K562 (cell line): ENCODE results near the gene VDAC1. TPM values are rescaled to one million over a fixed set of nuclear protein-coding genes. Genes with fewer than 3 reads are reported as not detected.
A peak's percentile ranks its signal among the peaks of the same experiment; 100 is the strongest.

Experiments used
- MLX ChIP-seq, 2 experiments: fragments of 450-650 bp in 1 of 2; sonication (generic) in 1 of 2; formaldehyde crosslinking; conservative IDR thresholded peaks; 2 replicates each; pipeline versions ENCODE4 v1.4.0 to v1.8.1; 2020 to 2022; ENCODE audit warnings: mild to moderate bottlenecking in 1 of 2, missing genetic modification reagents in 1 of 2
- REST ChIP-seq, 2 experiments: fragments of 450-650 bp; formaldehyde crosslinking in 1 of 2; IDR thresholded peaks; 2 replicates each; pipeline versions ENCODE4 v1.4.0 to v1.6.1; 2014 to 2020; ENCODE audit warnings: mild to moderate bottlenecking in 2 of 2, borderline replicate concordance in 1 of 2, low read depth in 1 of 2
- ZBTB40 ChIP-seq, 2 experiments: fragments of 450-650 bp in 1 of 2; sonication (generic) in 1 of 2; formaldehyde crosslinking in 1 of 2; IDR thresholded peaks; 2 replicates each; pipeline versions ENCODE4 v1.7.1 to v1.9.0; 2016 to 2022; ENCODE audit warnings: inconsistent platforms in 1 of 2, mild to moderate bottlenecking in 1 of 2, missing genetic modification reagents in 1 of 2
- ZNF764 ChIP-seq: fragments of 250-450 bp; sonication (Bioruptor Pico); IDR thresholded peaks from 2 replicates; pipeline ENCODE4 v1.4.0; 2020; ENCODE audit warnings: low read depth, mild to moderate bottlenecking, moderate library complexity
- polyA plus RNA-seq, 8 experiments: library from polyadenylated mRNA; depleted of rRNA in 4 of 8; stranded (reverse) in 5 of 8; unstranded in 3 of 8; fragments of >200 nt; fragmentation: Nextera tagmentation in 2 of 8; fragmentation: Illumina TruSeq in 1 of 8; extraction: Ambion mirVana in 2 of 8; extraction: Trizol in 1 of 8; gene quantifications; 2 replicates each; pipeline versions ENCODE4 v1.2.1 to v1.2.3, GENCODE V29; 2011 to 2014; ENCODE audit warnings: inconsistent platforms in 1 of 8, missing spikeins in 1 of 8
- total RNA-seq, 7 experiments: library from RNA; depleted of rRNA in 6 of 7; stranded (reverse); fragments of >200 nt in 6 of 7; fragmentation: Illumina TruSeq in 2 of 7; extraction: Trizol in 2 of 7; gene quantifications; 2 replicates each; pipeline versions ENCODE4 v1.2.1 to v1.2.3, GENCODE V29; 2011 to 2021; ENCODE audit warnings: low replicate concordance in 1 of 7

VDAC1 gene
- total and polyA plus RNA-seq, 9 of the 15 experiments (the other 6 are each of a cell fraction or from before 2014, with no cell fraction given): 168 to 366 (median 293) TPM

- TF ChIP-seq REST (IDR thresholded peaks at IDR 0.05; ENCODE audit: borderline replicate concordance) (no peak), REST (CRISPR knock-in tag; IDR thresholded peaks at IDR 0.05; ENCODE audit: low read depth) (0 out of 2 replicates have a peak, but pooled peaks have one; percentile 50), MLX (CRISPR knock-in tag; conservative IDR thresholded peaks at IDR 0.05) (no peak), ZNF764 (CRISPR knock-in tag) (no peak), ZBTB40 (IDR thresholded peaks at IDR 0.05) (no peak; the same call in 1 of the 2 replicates), ZBTB40 (CRISPR knock-in tag; IDR thresholded peaks at IDR 0.05) (no peak)
Observed at GRCh38 chr5:134004626-134005416, at the start of gene VDAC1 (continued).
